RWPE1 (cell line): ENCODE data around the gene TMEM234.

ENCODE experiments used
- CTCF ChIA-PET: fragments of 350-600 bp; sonication (Branson Sonifier 250); formaldehyde crosslinking; extraction: SDS; loops from one replicate; lab custom pipeline; 2021; lab: Yijun Ruan, JAX
- POLR2A ChIA-PET: fragments of 400-600 bp; formaldehyde crosslinking; extraction: SDS; loops from one replicate; lab custom pipeline; 2020; ENCODE audit warnings: antibody characterized with exemption; ENCODE audit not compliant: low non-redundant PET; lab: Yijun Ruan, JAX
- DNase-seq: peaks from one replicate; pipeline ENCODE4 v3.0.0; 2012; ENCODE audit warnings: low spot score
- H3K27ac ChIP-seq: fragments of 450-650 bp; 2 replicates; pipeline ENCODE4 v1.5.1; 2017
- CTCF ChIP-seq: fragments of 450-650 bp; conservative IDR thresholded peaks from 2 replicates; pipeline ENCODE4 v1.5.1; 2017; ENCODE audit warnings: low read depth, mild to moderate bottlenecking

Gene TMEM234

DNA sequence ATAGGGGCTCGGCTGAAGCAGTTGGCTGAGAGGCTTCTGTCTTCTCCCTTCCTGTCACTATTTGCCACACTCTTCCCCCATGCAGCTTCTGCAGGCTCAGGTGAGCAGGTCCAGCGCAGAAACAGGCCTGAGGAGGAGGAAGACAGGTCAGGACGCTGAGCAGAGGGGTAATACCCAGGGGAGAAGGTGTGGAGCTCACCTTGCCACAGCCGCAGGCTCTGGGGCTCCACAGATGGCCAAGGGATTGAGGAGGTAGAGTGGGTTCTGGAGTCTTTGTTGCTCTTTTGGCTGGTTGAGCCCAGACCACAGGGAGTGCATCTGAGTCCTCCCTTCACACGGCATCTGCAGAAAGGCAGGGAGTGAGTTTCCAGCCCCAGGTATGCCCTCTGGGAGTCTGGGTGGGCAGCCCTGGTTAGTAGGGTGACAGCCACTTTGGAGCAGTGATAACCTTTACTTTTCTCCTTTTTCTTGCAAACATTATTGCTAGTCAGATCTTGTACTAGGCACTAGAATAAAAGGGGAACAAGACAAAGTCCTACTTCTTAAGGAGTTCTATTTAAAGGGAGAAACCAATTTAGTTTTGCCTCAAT lies 9.8 kb upstream of the TMEM234 start:
- peak overlapping the region; percentile 65 for H3K27ac ChIP-seq
- TF ChIP-seq CTCF = no peak
- POLR2A ChIA-PET = interaction anchor here (0.5 kb wide), 1 partner anchor 153 kb away, joined by 6 read pairs; no protein-coding TSS in a partner anchor
- DNase-seq = no peak
- CTCF ChIA-PET = interaction anchor here (0.6 to 1.0 kb wide), 3 partner anchors 8 to 66 kb away, joined by 3 to 5 read pairs (median 4); no protein-coding TSS in a partner anchor

DNA sequence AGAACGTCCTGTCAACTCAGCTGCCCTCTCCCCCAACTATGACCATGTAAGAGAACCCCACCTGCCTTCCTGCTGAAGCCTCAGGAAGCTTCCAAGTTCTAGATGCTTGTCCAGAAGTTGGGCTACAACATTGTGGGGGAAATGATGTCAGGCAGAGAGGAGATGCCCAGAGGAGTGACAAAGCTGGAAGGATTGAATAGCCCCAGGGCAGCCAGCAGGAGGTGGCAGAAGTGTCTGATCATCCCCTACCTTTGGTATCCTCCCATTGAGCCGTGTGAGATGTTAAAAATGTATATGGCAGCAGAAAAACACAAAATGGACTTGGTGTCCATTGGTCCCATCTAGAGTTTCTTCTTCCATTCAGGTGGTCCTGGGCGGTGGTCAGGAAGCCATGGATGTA lies 6.6 kb upstream of the TMEM234 start:
- no peak overlapping the region for H3K27ac ChIP-seq
- DNase-seq = no peak
- TF ChIP-seq CTCF = no peak
- POLR2A ChIA-PET = no interaction called here
- CTCF ChIA-PET = interaction anchor here (0.6 kb wide), 1 partner anchor 119 kb away, joined by 3 read pairs; no protein-coding TSS in a partner anchor

- no peak overlapping the region for H3K27ac ChIP-seq
- CTCF ChIA-PET = no interaction called here
- DNase-seq = no peak
- no peak for TF ChIP-seq CTCF
- POLR2A ChIA-PET = interaction anchor here (0.6 kb wide), 1 partner anchor 67 kb away, joined by 7 read pairs; the partner anchor contains the start of gene HDAC1
These were observed 2.1 kb upstream of the TMEM234 start for GRCh38 chr1:32224285-32224684.

GRCh38 chr1:32223683-32224082 lies 1.5 kb upstream of the TMEM234 start:
- POLR2A ChIA-PET = interaction anchor here (0.6 to 0.9 kb wide), 2 partner anchors 9 to 68 kb away, joined by 3 to 7 read pairs; partner anchors contain the start of gene HDAC1
- TF ChIP-seq CTCF = no peak
- CTCF ChIA-PET = no interaction called here
- no peak for DNase-seq
- H3K27ac ChIP-seq = peak overlapping the region; percentile 79; the same call in 1 of the 2 replicates

DNA sequence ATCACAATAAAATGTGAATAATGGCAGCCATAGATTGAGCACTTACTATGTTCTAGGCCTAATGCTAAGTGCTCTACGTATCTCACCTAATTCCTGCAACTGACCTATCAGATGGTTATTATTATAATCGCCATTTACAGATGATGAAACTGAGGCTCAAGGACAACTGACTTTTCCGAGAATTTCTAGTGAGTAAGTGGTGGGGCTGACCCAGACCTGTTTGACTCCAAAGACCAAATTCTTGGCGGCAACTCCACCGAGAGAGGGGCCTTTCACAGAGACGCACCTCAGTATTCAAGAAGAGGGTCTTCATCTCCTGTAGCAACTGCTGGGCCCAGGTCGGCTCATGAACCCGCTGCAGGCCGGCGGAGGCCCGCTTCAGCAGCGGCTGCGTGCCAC lies 573 bp downstream of the TMEM234 start:
- CTCF ChIA-PET = interaction anchor here (0.5 kb wide), 1 partner anchor 66 kb away, joined by 4 read pairs; no protein-coding TSS in a partner anchor
- peak overlapping the region; percentile 79 for H3K27ac ChIP-seq
- POLR2A ChIA-PET = no interaction called here
- no peak for DNase-seq
- TF ChIP-seq CTCF = no peak

- CTCF ChIA-PET = interaction anchor here (0.5 to 0.7 kb wide), 3 partner anchors 67 to 725 kb away, joined by 3 to 4 read pairs (median 4); no protein-coding TSS in a partner anchor
- peak overlapping the region; percentile 79 for H3K27ac ChIP-seq
- POLR2A ChIA-PET = no interaction called here
- DNase-seq = no peak
- no peak for TF ChIP-seq CTCF
These were observed 1.2 kb downstream of the TMEM234 start for GRCh38 chr1:32220746-32221580.
